Mesenchymal stem cell (in vitro differentiated cells and primary cell): ENCODE results near the gene DCHS1.

Experiments used
- DNase-seq: peaks from one replicate; pipeline ENCODE4 v3.0.0-alpha.2; 2013
- H2AFZ ChIP-seq: one replicate; pipeline ENCODE4 v1.6.1; 2013; ENCODE audit warnings: low read depth, mild to moderate bottlenecking, control low read depth, inconsistent platforms, low read length, moderate library complexity
- H2AK5ac ChIP-seq: 2 replicates; pipeline ENCODE4 v1.6.1; 2013; ENCODE audit warnings: low read length, moderate library complexity, mild to moderate bottlenecking, inconsistent platforms; ENCODE audit not compliant: severe bottlenecking
- H2BK120ac ChIP-seq: one replicate; pipeline ENCODE4 v1.6.1; 2013; ENCODE audit warnings: low read depth, mild to moderate bottlenecking, inconsistent platforms, low read length, moderate library complexity
- H2BK12ac ChIP-seq, 2 experiments: one replicate each; pipeline ENCODE4 v1.6.1; 2013; ENCODE audit warnings: inconsistent platforms in 2 of 2, low read length in 2 of 2, mild to moderate bottlenecking in 2 of 2, moderate library complexity in 2 of 2, control low read depth in 1 of 2
- H2BK15ac ChIP-seq: one replicate; pipeline ENCODE4 v1.6.1; 2013; ENCODE audit warnings: mild to moderate bottlenecking, low read depth, inconsistent platforms; ENCODE audit not compliant: poor library complexity, severe bottlenecking
- H2BK5ac ChIP-seq: 2 replicates; pipeline ENCODE4 v1.6.1; 2013; ENCODE audit warnings: low read depth, mild to moderate bottlenecking, low read length, control low read depth, inconsistent platforms; ENCODE audit not compliant: poor library complexity, severe bottlenecking
- H3K14ac ChIP-seq, 2 experiments: one replicate each; pipeline ENCODE4 v1.6.1; 2013; ENCODE audit warnings: inconsistent platforms in 2 of 2, low read length in 2 of 2, control low read depth in 1 of 2, mild to moderate bottlenecking in 1 of 2, moderate library complexity in 1 of 2
- H3K18ac ChIP-seq, 2 experiments: one replicate each; pipeline ENCODE4 v1.6.1; 2013; ENCODE audit warnings: inconsistent platforms in 2 of 2, low read length in 2 of 2, control low read depth in 1 of 2, low read depth in 1 of 2, mild to moderate bottlenecking in 1 of 2
- H3K23ac ChIP-seq, 2 experiments: one replicate each; pipeline ENCODE4 v1.6.1; 2013; ENCODE audit warnings: inconsistent platforms in 2 of 2, low read length in 2 of 2, mild to moderate bottlenecking in 2 of 2, moderate library complexity in 2 of 2, control low read depth in 1 of 2
- H3K27ac ChIP-seq: 2 replicates; pipeline ENCODE4 v1.5.1; 2013; ENCODE audit warnings: mild to moderate bottlenecking, moderate library complexity, low read length, control low read depth, inconsistent platforms; ENCODE audit not compliant: poor library complexity, severe bottlenecking
- H3K27me3 ChIP-seq, 2 experiments: 2 replicates each; pipeline versions ENCODE4 v1.6.1 to v1.7.0; 2013; ENCODE audit warnings: low read length in 2 of 2, mild to moderate bottlenecking in 2 of 2, moderate library complexity in 2 of 2, control low read depth in 1 of 2, inconsistent platforms in 1 of 2; ENCODE audit not compliant: control insufficient read depth in 1 of 2, insufficient read depth in 1 of 2
- H3K36me3 ChIP-seq, 2 experiments: 2 replicates each; pipeline versions ENCODE4 v1.6.1 to v1.7.0; 2013; ENCODE audit warnings: low read length in 2 of 2, control low read depth in 1 of 2, inconsistent platforms in 1 of 2, low read depth in 1 of 2, mild to moderate bottlenecking in 1 of 2; ENCODE audit not compliant: insufficient read depth in 2 of 2, control insufficient read depth in 1 of 2
- H3K4ac ChIP-seq, 2 experiments: one replicate each; pipeline ENCODE4 v1.6.1; 2013; ENCODE audit warnings: inconsistent platforms in 2 of 2, low read length in 2 of 2, mild to moderate bottlenecking in 2 of 2, moderate library complexity in 2 of 2, control low read depth in 1 of 2, low read depth in 1 of 2
- H3K4me1 ChIP-seq: 2 replicates; pipeline ENCODE4 v1.6.1; 2013; ENCODE audit warnings: low read depth, low read length, control low read depth; ENCODE audit not compliant: control insufficient read depth, insufficient read depth
- H3K4me2 ChIP-seq: 2 replicates; pipeline ENCODE4 v1.6.1; 2013; ENCODE audit warnings: low read length, mild to moderate bottlenecking, inconsistent platforms; ENCODE audit not compliant: poor library complexity, severe bottlenecking
- H3K4me3 ChIP-seq, 2 experiments: 2 replicates each; pipeline versions ENCODE4 v1.5.1 to v1.7.0; 2013; ENCODE audit warnings: low read length in 2 of 2, mild to moderate bottlenecking in 2 of 2, control low read depth in 1 of 2, low read depth in 1 of 2; ENCODE audit not compliant: insufficient read depth in 1 of 2
- H3K79me1 ChIP-seq: replicated peaks from 2 replicates; pipeline ENCODE4 v1.6.1; 2013; ENCODE audit warnings: mild to moderate bottlenecking, control low read depth, low read length, inconsistent platforms; ENCODE audit not compliant: poor library complexity, severe bottlenecking
- H3K9ac ChIP-seq: 2 replicates; pipeline ENCODE4 v1.7.0; 2013; ENCODE audit warnings: mild to moderate bottlenecking, low read length, moderate library complexity
- H3K9me3 ChIP-seq: 2 replicates; pipeline ENCODE4 v1.7.0; 2013; ENCODE audit warnings: mild to moderate bottlenecking, low read length; ENCODE audit not compliant: control insufficient read depth
- H4K8ac ChIP-seq: one replicate; pipeline ENCODE4 v1.6.1; 2013; ENCODE audit warnings: inconsistent platforms, mild to moderate bottlenecking, low read length, moderate library complexity
- H4K91ac ChIP-seq: one replicate; pipeline ENCODE4 v1.6.1; 2013; ENCODE audit warnings: mild to moderate bottlenecking, low read length, inconsistent platforms
- WGBS: methylation state at CpG from one replicate; pipeline ENCODE4 v1.1.7; 2013; ENCODE audit warnings: mixed read lengths; 5-methylcytosine and 5-hydroxymethylcytosine counted together

DCHS1 gene

GRCh38 chr11:6586434-6587359 lies 68.9 kb downstream of the DCHS1 start:
- H3K27me3 ChIP-seq = no peaks in the 10 kb centered on the region
- H3K4me3 ChIP-seq = peak overlapping the region in 1 of 2 experiments; percentile 3
- H3K4ac ChIP-seq = no peak overlapping the region
- peaks cover 4% of the 10 kb centered on the region for H3K79me1 ChIP-seq
- H3K18ac ChIP-seq = peak overlapping the region in 1 of 2 experiments; percentile 28
- peaks cover 4 to 5% of the 10 kb centered on the region in 2 experiments for H3K36me3 ChIP-seq
- no peak overlapping the region for H4K91ac ChIP-seq
- H2BK5ac ChIP-seq = no peak overlapping the region
- no peak overlapping the region for H3K23ac ChIP-seq
- peaks cover 11% of the 10 kb centered on the region for H3K4me1 ChIP-seq
- H2AK5ac ChIP-seq = no peak overlapping the region
- H4K8ac ChIP-seq = no peak overlapping the region
- H2BK120ac ChIP-seq = no peak overlapping the region
- H3K4me2 ChIP-seq = peak overlapping the region; percentile 62
- H2AFZ ChIP-seq = no peak overlapping the region
- no peak overlapping the region for H2BK12ac ChIP-seq
- H2BK15ac ChIP-seq = no peak overlapping the region
- no peak overlapping the region for H3K27ac ChIP-seq
- H3K9me3 ChIP-seq = peaks cover 17% of the 10 kb centered on the region
- H3K9ac ChIP-seq = no peak overlapping the region
- DNase-seq = peak; percentile 22
- no peak overlapping the region for H3K14ac ChIP-seq
- 37% methylated on average over 25 of the region's 25 CpGs for WGBS

GRCh38 chr11:6584528-6584927 lies 71.1 kb downstream of the DCHS1 start:
- Histone ChIP-seq H2AK5ac (no peak overlapping the region), H3K14ac (no peak overlapping the region), H3K23ac (no peak overlapping the region), H3K4me1 (peaks cover 11% of the 10 kb centered on the region), H3K9ac (no peak overlapping the region), H3K4me2 (no peak overlapping the region), H2BK120ac (no peak overlapping the region), H3K27me3 (no peaks in the 10 kb centered on the region), H2BK5ac (no peak overlapping the region), H3K18ac (no peak overlapping the region), H3K9me3 (peaks cover 17% of the 10 kb centered on the region), H2BK12ac (no peak overlapping the region), H3K36me3 (peaks cover 7 to 17% of the 10 kb centered on the region in 2 experiments), H4K8ac (no peak overlapping the region), H2BK15ac (no peak overlapping the region), H2AFZ (no peak overlapping the region), H4K91ac (no peak overlapping the region), H3K27ac (no peak overlapping the region), H3K4me3 (no peak overlapping the region), H3K4ac (no peak overlapping the region), H3K79me1 (peaks cover 9% of the 10 kb centered on the region)
- 92% methylated on average over 3 of the region's 4 CpGs for WGBS
- DNase-seq = no peak

- no peak overlapping the region for H3K14ac ChIP-seq
- H3K4me3 ChIP-seq = no peak overlapping the region
- no peak overlapping the region for H3K18ac ChIP-seq
- no peak overlapping the region for H4K8ac ChIP-seq
- H3K23ac ChIP-seq = no peak overlapping the region
- DNase-seq = no peak
- H3K27ac ChIP-seq = no peak overlapping the region
- WGBS = 100% methylated on average over 1 of the region's 1 CpG
- H3K4ac ChIP-seq = no peak overlapping the region
- no peak overlapping the region for H3K4me2 ChIP-seq
- H3K9ac ChIP-seq = no peak overlapping the region
- H3K4me1 ChIP-seq = peaks cover 11% of the 10 kb centered on the region
- H2BK5ac ChIP-seq = no peak overlapping the region
- H2BK12ac ChIP-seq = no peak overlapping the region
- no peak overlapping the region for H2AK5ac ChIP-seq
- H3K36me3 ChIP-seq = peaks cover 8 to 18% of the 10 kb centered on the region in 2 experiments
- H3K27me3 ChIP-seq = no peaks in the 10 kb centered on the region
- H3K9me3 ChIP-seq = peaks cover 17% of the 10 kb centered on the region
- H2BK120ac ChIP-seq = no peak overlapping the region
- no peak overlapping the region for H2BK15ac ChIP-seq
- H3K79me1 ChIP-seq = peaks cover 10% of the 10 kb centered on the region
- H2AFZ ChIP-seq = no peak overlapping the region
- H4K91ac ChIP-seq = no peak overlapping the region
These were observed 72.0 kb downstream of the DCHS1 start for GRCh38 chr11:6583584-6583983.

GRCh38 chr11:6579681-6580080 lies 75.9 kb downstream of the DCHS1 start:
- no peak overlapping the region for H2BK5ac ChIP-seq
- H2BK120ac ChIP-seq = no peak overlapping the region
- no peak for DNase-seq
- H4K8ac ChIP-seq = no peak overlapping the region
- H3K9ac ChIP-seq = no peak overlapping the region
- no peak overlapping the region for H3K4ac ChIP-seq
- H3K27ac ChIP-seq = no peak overlapping the region
- H2BK15ac ChIP-seq = no peak overlapping the region
- H2AFZ ChIP-seq = no peak overlapping the region
- H3K4me2 ChIP-seq = no peak overlapping the region
- H3K36me3 ChIP-seq = peaks cover 8 to 14% of the 10 kb centered on the region in 2 experiments
- H3K23ac ChIP-seq = no peak overlapping the region
- no peaks in the 10 kb centered on the region for H3K27me3 ChIP-seq
- WGBS = 96% methylated on average over 2 of the region's 2 CpGs
- H2AK5ac ChIP-seq = no peak overlapping the region
- peaks cover 5% of the 10 kb centered on the region for H3K4me1 ChIP-seq
- H3K4me3 ChIP-seq = no peak overlapping the region
- H3K18ac ChIP-seq = no peak overlapping the region
- H4K91ac ChIP-seq = no peak overlapping the region
- H3K14ac ChIP-seq = no peak overlapping the region
- H3K79me1 ChIP-seq = peaks cover 6% of the 10 kb centered on the region
- peaks cover 14% of the 10 kb centered on the region for H3K9me3 ChIP-seq
- H2BK12ac ChIP-seq = no peak overlapping the region
